NCI-H748 (cell line): ENCODE results near the gene CTSL.
"Not testable (repeated sequence)": the region's sequence is repeated elsewhere in the genome, so short reads cannot be mapped to it uniquely, and the experiment has no call there.

ENCODE experiments used
- DNase-seq: peaks from one replicate; lab custom pipeline; 2025; ENCODE audit not compliant: unreplicated experiment; lab: John Stamatoyannopoulos, UW

The CTSL gene

DNA sequence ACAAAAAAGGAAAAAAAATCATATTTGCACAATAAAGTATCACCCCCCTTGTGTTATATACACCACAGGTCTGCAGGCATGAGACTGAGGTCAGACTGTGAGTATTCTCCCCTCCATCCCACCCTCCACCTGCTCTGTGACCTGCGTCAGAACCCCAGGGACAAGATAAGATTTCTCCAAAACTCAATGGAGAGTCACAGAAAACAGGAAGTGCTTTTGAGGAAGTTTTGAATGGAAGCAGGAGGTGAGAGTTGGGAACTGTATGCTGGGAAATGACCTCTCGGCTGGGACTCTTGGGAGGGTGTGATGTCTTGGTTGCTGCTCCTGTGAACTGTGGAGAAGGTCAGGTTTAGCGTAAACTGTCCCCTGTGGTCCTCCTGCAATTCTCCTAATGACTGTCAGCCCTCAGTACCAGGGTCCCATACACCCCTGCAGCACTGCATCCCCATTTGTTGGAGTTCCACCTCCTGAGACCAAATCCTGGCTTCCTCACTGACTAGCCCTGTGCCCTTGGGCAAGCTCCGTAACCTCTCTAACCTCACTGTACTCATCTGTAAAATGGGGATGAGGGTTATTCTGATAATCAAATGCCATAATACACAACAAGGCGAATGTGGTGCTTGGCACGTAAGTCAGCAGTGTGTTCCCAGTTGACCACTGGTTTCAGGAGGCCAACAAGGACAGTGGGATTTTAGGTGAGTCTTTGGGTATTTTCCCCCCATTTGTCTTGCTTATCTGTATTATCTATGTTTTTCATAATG is 6.9 kb upstream of the CTSL start:
- no peak for DNase-seq

DNA sequence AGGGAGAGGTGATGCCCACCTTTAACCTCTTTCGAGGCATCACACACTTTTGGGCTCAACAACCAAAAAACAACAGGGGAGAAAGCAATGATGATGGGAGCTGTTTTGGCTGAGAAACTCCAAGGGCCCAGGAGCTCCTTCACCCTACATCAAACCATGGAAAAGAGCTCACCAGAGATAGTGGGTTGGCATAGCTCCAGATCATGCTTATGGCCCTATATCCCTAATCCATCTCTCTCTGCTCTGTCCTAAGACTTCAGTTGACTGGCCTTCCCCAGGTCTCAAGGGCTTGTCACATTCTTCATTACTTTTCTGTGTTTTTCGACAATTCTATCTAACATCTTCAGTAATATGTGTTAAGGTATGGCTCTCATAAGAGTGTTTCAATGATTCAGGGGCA is 5.7 kb upstream of the CTSL start:
- DNase-seq: no peak

DNA sequence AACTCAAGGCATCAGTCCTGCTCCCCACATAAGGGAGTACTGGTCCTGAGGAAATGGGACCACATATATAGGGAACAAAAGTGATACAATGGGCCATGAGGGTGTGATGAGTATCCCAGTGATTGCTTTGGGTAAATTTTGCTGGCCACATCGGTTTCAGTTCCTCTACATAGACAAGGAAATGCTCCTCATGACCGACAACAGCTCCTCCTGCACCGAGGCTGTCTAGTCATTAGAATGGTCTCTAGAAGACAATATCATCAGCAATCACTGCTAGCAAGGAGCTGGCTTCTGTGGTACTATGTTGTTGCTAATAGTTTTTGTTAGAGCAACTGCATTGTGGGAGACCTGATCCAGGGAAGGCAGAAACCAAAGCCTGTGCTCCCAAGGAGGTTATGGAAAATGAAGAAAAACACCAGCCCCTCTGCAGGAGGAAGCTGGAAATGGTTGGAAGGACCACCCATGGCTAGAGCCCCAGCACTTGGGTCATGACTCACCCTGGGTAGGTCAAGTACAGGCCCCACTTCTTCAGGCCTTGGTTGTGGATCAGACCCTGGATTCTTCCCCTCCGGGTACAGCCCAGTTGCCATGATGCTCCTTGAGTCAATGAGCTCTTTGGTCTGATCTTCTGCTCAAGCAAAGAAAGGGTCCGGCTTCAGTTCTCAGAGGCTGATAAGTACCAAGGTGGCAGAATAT is 3.4 kb upstream of the CTSL start:
- no peak for DNase-seq

DNA sequence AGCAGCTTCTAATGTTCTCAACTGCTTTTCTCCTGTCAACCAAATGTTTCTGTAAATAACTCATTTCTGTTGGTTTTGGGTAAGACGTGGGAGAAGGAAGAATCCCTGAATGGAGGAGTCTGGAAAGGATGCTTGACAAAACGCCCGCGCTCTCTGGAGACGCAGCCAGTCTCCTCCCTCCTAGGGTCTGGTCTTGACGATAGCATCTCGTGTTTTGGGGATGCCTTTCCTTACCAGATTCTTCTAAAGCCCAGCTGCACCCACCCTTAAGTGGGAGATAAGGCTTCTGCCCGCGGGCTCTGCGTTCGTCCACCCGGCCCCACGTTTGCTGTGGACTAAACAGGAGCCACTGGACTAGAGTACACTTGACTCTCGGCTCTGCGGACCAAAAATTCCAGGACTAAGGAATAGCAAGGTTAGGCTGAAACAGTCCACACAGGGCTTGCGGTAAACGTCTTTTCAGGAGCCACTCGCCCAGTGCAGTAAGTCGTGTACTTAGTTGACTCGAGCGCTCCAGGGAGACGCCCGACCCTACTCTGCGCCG is 491 bp upstream of the CTSL start:
- no peak for DNase-seq

DNA sequence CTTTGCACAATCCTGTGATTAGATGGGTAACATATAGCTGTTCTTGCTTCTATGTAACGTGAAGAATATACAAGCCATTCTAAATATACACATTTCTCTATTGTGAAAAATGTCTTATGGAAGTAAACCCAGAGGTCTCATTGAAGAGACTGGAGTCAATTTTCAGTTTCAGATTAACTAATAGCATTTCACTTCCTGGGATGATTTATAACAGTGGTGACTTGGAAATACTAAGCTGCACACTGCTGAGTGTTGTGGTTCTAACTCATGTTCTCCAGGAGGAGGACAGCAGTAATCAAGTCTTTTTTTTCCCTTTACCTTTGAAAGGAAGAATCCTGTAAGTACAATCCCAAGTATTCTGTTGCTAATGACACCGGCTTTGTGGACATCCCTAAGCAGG is 3.3 kb downstream of the CTSL start:
- no peak for DNase-seq

DNA sequence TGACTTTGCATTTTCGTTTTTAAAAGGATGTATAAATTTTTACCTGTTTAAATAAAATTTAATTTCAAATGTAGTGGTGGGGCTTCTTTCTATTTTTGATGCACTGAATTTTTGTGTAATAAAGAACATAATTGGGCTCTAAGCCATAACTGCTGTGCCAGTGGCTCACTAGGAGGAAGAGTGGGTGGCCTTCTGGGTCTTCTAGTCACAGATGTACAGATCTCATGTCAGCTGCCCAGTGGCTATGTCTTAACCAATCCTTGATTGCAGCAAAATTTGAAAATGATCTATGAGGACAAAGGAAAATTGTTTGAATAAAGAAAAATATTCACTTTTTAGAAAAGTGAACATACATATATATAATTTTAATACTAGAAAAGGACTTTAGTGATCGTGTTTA is 5.4 kb downstream of the CTSL start:
- DNase-seq: no peak

DNA sequence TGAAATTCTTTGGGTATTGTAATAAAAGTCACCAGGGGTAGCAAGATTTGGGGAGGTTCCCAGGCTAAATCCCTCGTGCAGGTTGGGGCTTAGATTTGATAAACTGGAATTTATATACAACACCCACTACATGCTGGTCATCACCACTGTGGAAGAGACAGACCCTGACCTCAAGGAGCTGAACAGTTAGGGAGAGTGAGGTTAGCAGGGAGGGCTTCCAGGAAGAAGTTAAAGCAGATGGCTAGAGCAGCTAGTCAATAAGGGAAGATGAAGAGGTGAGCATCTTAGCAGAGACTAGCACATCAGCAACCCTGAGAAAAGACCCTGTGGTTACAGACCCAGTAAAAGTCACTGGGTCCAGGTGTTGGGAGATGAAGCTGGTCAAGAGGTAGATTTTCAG is 6.4 kb downstream of the CTSL start:
- no peak for DNase-seq

DNA sequence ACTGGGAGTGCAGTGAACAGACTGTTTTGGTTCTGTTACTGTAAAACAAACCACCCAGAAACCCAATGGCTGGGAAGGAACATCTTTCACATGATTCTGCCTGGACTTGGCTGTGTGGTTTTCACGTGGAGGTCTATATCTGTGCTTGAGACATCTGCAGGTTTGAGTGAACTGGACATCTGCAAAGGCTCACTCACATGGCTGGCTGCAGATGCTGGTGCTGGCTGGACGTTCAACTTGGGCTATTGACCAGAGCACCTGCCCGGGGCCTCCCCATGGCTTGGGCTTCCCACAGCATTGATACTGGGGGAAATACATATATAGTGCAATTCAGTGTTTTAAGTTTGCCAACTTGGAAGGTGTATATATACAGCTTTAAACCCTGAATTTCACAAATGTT is 6.8 kb downstream of the CTSL start:
- no peak for DNase-seq

DNA sequence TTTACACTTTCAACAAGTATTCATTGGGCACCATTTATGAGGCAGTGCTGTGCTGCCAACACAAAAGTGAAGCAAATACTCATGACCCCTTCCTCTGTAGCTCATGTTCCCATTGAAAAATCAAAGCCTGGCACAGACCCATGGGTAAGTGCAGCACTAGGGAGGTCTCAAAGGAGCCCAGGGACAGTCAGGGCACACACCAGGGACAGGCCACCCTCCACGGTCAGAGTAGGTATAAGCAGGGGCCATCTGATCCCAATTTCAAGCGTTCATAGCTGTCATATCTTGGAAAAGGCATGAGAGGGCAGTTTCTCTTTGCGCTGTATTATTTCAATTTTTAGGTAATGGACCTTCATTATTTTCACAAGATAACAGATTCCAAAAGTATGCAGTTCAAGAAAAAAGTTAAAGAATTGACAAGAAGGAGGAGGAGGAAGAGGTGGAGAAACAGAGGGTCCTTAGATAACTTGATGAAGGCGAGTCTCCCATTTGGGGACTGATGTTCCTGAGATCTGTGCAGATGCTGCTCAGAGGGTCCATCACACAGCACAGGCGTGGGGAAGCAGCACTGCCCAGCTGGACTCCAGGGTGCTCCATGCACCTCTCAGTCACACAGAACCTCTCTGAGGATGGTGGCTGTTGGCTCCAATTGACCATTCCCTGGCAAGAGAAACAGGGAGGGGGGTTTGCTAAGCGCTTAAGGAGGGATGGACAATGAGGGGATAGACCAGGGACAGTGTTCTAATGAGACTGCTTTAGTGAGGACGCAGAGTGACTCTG is 7.5 kb downstream of the CTSL start:
- no peak for DNase-seq

DNA sequence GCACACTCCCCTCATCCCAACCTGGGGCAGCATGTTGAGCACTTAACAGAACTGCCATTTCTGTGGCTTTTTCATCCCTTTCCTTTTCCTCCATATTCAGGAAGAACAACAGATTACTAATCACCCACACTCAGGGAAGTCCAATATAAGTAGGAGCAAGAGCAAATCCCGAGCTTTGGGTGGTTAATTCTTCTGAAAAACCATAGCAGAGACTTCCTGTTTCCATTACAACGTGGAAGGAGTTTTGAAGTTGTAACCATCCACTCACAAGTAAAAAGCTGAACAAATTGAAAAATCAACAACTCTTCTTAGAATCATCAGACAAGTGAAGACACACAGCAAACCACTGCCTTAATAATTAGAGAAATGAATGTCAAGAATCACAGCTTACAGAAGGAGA is 8.2 kb downstream of the CTSL start:
- DNase-seq: no peak

DNA sequence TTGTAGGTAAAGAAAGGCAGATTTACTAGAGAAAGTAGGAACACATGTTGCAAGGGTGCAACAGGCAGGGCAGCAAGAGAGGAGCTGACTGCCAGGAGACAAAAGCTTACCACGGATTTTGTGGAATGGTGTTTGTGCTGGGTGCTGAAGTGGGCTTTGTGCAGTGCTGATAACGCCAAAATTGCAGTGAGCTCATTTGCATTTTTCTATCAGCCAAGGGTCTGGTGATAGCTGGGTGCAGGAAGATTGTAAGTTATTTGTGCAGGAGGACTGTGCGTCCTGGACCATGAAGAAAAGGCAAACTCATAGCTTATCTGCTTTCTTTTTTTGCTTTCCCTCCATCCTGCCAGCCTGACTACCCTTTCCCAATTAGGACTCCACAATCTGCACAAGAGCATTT is 13.6 kb downstream of the CTSL start:
- DNase-seq: no peak

DNA sequence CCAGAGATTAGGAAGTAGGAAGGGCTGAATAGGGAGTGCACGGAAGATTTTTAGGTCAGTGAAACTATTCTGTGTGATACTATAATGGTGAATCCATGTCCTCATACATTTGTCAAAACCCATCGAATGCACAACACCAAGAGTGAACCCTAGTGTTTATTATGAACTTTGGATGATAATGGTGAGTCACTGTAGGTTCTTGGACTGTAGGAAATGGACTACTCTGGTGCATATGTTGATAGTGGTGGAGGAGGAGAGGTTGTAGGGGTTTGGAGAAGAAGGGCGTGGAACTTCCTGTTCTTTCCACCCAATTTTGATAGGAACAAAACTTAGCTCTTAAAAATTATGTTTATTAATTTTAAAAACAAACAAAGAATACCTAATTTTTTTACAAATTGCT is 14.3 kb downstream of the CTSL start:
- DNase-seq: no peak

DNA sequence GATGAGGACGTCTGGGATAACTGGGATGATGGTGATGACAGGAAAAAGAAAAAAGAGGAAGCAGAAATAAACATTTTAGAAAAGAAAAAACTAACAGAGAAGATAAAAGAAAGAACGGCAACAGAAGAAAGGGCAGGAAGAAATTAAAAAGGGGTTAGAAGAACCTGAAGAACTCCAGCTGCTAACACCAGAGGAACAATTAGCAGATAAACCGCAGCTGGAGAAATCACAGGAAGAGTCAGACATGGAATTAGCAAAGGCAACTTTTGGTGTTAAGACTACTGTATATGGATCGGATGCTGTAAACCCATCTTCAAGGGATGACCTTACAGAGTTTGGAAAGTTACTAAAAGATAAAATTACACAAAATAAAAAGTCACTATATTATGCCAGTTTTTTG is 15.4 kb downstream of the CTSL start:
- no peak for DNase-seq

DNA sequence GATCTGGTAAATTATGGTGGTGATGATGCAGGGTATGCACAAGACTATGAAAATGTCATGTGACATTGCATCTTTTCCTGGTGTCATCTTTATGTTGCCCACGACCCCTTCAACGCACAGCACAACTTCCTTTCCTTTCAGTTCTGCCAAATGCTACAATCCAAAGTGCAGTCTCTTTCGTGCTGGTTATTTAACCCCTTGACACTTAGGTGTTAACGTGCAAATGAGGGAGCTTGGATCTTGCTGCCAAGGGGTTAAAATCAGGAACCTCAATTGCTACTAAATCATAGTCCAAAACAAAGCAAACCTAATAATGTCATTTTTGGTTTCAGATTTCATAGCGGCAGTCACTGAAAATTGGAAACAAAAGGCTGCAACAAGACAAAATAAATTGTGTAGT is 16.0 kb downstream of the CTSL start:
- no peak for DNase-seq

DNA sequence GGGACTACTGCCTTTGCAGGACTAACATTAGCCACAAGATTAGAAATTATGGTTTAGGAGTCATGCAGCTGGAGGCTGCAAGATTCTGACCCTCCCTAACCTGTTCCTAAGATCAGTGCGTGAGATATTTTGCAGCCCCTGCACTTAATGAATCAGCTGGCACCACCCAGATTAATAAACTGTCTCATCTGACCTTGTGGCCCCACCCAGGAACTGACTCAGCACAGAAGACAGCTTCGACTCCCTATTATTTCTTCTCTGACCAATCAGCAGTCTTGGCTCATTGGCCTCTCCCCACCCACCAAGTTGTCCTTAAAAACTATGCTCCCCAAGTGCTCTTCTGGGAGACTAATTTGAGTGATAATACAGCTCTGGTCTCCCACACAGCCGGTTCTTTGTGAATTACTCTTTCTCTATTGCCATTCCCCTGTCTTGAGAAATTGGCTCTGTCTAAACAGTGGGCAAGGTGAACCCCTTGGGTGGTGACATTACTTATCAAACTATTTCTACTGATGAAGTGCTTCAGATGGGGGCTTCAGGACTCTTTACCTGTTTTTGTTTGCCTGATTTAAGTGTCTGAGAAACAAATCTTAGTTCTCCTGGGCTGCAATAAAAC is 17.0 kb downstream of the CTSL start:
- DNase-seq: no peak

DNA sequence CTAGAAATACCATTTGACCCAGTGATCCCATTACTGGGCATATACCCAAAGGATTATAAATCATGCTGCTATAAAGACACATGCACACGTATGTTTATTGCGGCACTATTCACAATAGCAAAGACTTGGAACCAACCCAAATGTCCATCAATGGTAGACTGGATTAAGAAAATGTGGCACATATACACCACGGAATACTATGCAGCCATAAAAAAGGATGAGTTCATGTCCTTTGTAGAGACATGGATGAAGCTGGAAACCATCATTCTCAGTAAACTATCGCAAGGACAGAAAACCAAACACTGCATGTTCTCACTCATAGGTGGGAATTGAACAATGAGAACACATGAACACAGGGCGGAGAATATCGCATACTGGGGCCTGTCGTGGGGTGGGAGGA is 18.3 kb downstream of the CTSL start:
- not testable (repeated sequence) for DNase-seq

DNA sequence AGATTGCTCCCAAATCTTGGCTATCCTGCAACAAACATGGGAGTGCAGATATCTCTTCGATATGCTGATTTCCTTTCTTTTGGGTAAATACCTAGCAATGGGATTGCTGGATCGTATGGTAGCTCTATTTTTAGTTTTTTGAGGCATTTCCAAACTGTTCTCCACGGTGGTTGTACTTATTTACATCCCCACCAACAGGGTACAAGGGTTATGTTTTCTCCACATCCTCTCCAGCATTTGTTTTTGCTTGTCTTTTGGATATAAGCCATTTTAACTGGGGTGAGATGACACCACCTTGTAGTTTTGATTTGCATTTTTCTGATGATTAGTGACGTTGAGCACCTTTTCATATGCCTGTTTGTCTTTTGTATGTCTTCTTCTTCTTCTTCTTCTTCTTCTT is 20.3 kb downstream of the CTSL start:
- no peak for DNase-seq

DNA sequence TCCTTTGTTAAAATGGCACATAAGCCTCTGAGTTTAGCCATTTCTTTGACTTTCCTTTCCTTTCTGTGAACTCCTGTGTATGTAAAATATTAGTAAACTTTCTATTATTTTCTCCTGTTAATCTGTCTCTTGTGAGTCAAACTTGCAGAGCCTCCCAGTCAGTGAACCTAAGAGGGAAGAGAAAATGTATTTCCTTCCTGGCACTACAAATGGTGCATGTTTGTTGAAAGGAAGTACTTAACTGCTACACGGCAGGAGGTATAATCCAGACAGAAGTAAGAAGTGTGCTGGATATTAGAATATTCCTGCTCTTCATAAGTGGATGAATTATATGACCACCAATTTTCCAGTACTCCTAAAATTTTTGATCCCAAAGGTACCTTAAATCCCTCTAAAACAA is 23.0 kb downstream of the CTSL start:
- no peak for DNase-seq

DNA sequence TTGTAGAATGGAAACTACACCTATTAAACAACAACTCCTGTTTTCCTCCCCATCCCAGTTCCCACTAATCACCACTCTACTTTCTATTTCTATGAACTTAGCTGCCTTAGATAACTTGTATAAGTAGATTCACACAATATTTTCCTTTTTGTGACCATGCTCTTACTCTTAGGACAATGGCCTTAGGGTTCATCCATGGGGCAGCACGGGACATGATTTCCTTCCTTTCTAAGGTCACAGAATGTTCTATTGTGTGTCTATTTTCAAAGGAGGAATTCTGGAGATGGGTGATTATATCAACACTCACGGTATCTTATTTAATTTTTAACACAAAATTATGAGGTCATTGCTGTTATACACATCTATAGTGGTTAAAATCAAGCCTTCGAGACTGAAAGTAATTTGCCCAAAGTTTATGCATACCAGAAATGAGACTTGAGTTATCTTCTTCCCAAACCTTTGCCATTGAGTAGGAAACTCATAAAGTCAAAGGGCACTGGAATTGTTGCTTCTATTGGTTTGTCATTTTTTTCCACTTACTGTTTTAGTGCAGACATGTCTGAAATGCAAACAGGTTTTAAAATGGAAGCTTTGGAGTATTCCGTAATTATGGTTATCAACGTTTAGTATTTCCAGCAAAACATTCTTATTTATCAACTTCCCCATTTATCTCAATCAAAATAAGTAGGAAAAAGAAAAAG is 23.6 kb downstream of the CTSL start:
- DNase-seq: no peak

DNA sequence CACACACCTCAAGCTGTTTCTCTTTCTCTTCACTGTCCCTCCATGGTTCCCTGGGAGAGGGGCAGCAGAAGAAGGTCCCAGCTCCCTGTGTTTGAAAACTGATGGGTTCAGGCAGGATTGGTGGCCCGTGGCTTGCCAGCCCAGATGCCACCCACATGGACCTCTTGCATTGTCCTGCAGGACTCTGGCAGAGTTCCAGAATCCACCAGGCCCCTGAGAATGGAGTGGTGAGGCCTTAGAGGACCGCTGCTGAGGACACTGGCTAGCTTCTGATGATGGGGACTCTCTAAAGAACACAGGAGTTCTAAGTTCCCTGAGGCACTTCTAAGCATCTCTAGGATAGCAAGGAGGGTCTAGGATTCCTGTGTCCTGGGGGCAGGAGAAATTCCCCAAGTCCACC is 24.8 kb downstream of the CTSL start:
- DNase-seq: no peak

DNA sequence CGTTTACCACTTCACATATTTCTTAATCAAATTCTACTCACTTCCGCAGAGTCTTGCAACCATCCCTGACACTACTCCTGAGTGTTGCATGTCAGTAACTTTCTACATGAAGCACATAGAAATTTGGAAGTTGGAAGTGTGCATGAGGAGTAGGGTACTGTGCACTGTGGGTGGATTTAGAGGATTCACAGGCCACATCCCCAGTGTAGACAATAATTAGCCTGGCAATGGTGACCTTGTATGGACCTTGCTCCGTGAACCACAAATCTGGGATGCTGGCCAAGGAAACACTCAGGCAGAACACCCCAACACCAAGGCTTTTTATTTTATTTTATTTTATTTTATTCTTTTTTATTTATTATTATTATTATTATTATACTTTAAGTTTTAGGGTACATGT is 25.5 kb downstream of the CTSL start:
- no peak for DNase-seq
